ENCODE measurements around the gene TMEM69.
A peak's percentile ranks its signal among the peaks of the same experiment; 100 is the strongest.

- TF ChIP-seq CTCF (IDR thresholded peaks at IDR 0.05) (peak in 4 of 6 experiments; percentile 7 to 20 (median 12)), POLR2A (IDR thresholded peaks at IDR 0.05) (no peak)
These were observed 44.0 kb upstream of the TMEM69 start for GRCh38 chr1:45643978-45644377.
